GM23248 (cell line): ENCODE data around the gene EPHB4.

Source experiments
- EZH2 ChIP-seq: fragments of 200-600 bp; sonication (generic); IDR thresholded peaks from 2 replicates; pipeline ENCODE4 v1.6.1; 2018; ENCODE audit warnings: antibody characterized with exemption, mild to moderate bottlenecking; ENCODE audit not compliant: insufficient read depth, poor library complexity, severe bottlenecking
- EZH2phosphoT487 ChIP-seq: fragments of 200-600 bp; sonication (generic); IDR thresholded peaks from 2 replicates; pipeline ENCODE4 v1.6.1; 2018; ENCODE audit warnings: antibody characterized with exemption, moderate library complexity, mild to moderate bottlenecking, low read depth; ENCODE audit not compliant: insufficient read depth

GRCh38 chr7:100779359-100779758 lies 48.0 kb downstream of the EPHB4 start:
- TF ChIP-seq EZH2phosphoT487 (no peak), EZH2 (no peak)
